Non-pigmented ciliary epithelial cell (primary cell): Measurements from ENCODE around the gene FOXL3.
"Not testable (repeated sequence)": the region's sequence is repeated elsewhere in the genome, so short reads cannot be mapped to it uniquely, and the experiment has no call there.

Experiments used
- DNase-seq: peaks from one replicate; pipeline ENCODE4 v3.0.0-alpha.2; 2010; ENCODE audit warnings: low read depth

Gene FOXL3

GRCh38 chr7:289756-290553 lies at the start of gene FOXL3:
FOXL3 (plus strand) TSS chr7:290170; CDS start chr7:290170, 0 bp downstream.
- DNase-seq: no peak

DNA sequence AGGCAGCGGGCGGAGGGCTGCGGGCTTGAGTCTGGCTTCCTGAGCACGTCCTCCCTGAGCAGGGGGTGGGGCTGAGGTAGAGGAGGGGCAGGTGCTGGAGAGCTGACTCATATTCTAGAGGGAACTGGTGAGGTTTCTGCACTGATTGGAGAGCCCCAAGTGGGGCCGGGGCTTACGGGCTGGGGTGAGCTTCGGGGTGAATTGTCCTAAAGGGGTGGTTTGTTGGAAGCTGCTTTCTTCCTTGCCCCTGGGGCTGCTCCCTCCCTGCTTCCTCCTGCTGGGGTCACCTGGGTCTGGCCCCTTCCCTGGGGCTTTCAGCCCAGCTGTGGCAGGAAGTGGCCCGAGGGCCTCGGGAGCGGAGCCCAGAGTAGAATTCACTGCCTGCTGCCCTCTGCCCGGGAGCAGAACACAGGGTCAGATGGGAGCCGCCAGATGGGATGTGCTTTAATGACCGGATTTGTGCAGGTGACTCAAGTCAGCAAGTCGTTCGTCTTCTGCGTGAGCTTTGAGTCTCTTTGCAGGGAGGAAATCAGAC lies 49.0 kb upstream of the FOXL3 start:
- no peak for DNase-seq

- DNase-seq: no peak
Observed at GRCh38 chr7:241513-241912, 48.5 kb upstream of the FOXL3 start.

DNA sequence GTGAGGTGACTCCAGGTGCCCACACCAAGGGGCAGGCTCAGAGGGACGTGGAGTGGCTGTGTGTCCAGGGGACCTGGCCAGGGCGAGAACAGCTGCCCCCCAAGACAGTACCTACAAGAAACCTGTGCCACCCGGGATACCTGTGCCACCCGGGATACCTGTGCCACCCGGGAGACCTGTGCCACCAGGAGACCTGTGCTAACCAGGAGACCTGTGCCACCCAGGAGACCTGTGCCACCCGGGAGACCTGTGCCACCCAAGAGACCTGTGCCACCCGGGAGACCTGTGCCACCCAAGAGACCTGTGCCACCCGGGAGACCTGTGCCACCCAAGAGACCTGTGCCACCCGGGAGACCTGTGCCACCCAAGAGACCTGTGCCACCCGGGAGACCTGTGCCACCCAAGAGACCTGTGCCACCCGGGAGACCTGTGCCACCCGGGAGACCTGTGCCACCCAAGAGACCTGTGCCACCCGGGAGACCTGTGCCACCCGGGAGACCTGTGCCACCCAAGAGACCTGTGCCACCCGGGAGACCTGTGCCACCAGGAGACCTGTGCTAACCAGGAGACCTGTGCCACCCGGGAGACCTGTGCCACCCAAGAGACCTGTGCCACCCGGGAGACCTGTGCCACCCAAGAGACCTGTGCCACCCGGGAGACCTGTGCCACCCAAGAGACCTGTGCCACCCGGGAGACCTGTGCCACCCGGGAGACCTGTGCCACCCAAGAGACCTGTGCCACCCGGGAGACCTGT lies 47.0 kb upstream of the FOXL3 start:
- DNase-seq: not testable (repeated sequence)

- not testable (repeated sequence) for DNase-seq
Observed at GRCh38 chr7:243580-243978, 46.4 kb upstream of the FOXL3 start.

GRCh38 chr7:244974-245373 lies 45.0 kb upstream of the FOXL3 start:
- DNase-seq: no peak

DNA sequence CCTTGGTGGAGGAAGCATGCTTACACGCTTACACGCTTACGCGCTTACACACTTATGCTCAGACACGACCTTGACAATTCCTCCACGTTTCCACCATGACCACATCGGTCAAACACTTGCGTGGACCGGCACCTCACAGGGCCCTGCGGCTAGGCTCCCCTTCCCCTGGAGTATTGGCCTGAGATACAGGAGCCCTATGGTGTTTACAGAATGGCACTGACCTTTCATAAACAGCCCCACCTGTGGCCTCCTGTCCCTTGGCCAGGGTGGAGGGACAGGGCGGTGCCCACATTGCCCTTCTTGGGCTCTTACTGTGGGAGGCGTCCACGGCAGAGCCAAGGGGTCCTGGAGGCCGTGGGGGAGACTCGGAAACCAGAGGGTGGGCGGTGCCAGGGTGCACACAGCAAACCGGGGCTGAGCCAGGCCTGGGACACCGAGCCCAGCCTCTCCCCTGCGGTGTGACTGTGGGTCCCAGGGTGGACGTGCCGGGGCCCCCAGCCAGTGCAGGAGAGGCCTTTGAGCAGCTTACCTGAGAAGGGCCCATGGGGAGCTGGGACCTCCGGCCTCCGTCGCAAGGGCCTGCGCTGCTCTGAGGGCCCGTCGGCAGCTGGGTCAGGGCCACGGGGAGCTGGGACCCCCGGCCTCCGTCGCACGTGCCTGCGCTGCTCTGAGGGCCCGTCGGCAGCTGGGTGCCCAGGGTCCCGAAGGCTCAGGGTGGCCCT lies 44.2 kb upstream of the FOXL3 start:
- no peak for DNase-seq

DNA sequence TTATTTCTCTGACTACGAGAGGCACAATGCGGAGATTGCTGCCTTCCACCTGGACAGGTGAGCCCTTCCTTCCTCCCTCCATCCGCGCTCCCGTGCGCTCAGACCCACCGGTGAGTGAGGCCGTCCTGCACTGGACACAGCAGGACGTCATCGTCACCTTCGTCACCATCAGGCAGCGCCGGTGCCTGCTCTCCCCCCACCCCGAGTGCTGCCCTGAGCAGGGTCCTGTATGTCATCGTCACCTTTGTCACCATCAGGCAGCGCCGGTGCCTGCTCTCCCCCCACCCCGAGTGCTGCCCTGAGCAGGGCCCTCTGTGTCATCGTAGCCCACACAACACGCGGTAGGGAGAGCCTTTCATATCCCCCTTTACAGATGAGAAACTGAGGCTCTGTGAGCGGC lies 43.5 kb upstream of the FOXL3 start:
- no peak for DNase-seq

- DNase-seq: no peak
Observed at GRCh38 chr7:247181-247580, 42.8 kb upstream of the FOXL3 start.

DNA sequence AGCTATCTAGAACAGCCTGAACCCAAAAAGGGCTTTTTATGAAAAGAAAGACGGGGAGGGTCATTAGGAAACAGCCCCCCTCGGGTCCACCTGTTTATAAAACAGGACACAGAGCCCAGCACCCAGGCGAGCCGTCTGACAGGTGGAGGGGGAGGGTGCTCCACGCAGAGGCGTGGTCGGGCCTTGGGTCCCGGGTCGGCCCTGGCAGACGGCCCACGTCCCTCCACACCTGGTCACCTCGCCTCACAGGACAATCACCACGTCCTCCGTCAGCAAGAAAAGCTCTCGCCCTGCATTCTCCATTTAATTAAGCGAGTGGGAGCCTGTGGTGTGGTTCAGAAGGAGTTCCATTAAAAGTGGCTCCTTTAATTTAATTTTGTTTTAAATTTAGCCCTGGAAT lies 42.3 kb upstream of the FOXL3 start:
- no peak for DNase-seq

GRCh38 chr7:248732-249435 lies 41.1 kb upstream of the FOXL3 start:
- DNase-seq: no peak

- DNase-seq: no peak
Observed at GRCh38 chr7:249989-250388, 40.0 kb upstream of the FOXL3 start.

DNA sequence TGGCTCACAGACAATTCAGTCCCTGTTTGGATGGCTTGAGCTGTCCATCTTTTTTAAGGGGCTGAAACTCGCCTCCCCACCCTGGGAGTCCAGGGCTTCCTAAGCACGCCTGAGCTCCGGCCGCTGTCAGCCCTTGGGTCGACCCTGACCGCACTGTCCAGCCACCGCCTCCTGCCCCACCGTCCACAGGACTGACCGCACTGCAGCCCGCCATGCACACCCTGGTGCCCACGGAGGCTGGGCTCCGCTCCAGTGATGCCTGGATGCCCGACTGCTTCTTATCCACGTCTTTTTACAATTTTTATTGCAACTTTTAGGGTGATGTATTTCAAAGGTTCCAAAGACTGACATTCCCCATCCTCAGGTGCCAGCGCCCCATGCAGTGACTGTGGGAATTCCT lies 39.4 kb upstream of the FOXL3 start:
- no peak for DNase-seq

DNA sequence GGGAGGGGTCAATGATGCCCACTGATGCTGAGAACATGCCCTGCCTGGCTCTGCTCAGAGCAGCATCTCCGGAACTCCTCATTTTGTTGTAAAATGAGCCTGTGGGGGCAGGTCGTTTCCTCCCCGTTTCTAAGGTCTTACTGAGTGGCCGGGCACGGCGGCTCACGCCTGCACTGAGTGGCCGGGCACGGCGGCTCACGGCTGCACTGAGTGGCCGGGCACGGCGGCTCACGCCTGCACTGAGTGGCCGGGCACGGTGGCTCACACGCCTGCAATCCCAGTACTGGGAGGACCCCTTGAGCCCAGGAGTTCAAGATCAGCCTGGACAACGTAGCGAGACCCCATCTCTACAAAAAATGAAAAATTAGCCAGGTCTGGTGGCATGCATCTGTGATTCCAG lies 39.0 kb upstream of the FOXL3 start:
- DNase-seq: no peak

DNA sequence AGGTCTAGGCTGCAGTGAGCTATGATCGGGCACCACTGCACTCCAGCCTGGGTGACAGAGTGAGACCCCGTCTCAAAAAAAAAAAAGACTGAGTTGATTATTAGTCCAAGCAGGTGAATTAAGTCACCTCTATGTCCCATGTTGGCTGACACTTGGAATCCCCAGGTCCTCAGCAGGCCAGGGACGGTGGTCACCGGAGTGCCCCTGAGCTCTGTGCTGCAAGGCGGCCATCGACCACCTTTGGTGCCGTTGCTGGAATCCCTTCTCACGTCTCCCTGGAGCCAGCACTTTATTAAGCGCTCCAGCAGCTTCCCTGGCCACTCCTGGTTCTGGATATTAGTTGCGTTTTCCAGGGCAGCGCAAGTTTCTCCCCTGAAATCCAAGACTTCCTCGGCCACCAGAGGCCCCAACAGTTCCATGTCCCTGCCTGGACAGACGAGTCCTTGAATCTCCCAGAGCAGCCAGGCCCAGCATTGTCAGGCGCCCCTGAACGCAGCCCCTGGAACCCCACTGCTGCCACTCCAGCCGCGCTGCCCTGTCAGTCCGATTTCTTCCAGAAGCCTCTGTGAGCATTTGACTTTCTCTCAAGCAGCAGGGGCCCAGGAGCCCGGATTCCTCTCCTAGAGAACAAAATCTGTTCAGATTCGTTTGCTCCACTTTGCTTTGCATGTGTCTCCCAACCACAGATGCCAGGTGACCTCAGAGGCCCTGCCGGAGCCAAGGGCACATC lies 38.4 kb upstream of the FOXL3 start:
- no peak for DNase-seq

DNA sequence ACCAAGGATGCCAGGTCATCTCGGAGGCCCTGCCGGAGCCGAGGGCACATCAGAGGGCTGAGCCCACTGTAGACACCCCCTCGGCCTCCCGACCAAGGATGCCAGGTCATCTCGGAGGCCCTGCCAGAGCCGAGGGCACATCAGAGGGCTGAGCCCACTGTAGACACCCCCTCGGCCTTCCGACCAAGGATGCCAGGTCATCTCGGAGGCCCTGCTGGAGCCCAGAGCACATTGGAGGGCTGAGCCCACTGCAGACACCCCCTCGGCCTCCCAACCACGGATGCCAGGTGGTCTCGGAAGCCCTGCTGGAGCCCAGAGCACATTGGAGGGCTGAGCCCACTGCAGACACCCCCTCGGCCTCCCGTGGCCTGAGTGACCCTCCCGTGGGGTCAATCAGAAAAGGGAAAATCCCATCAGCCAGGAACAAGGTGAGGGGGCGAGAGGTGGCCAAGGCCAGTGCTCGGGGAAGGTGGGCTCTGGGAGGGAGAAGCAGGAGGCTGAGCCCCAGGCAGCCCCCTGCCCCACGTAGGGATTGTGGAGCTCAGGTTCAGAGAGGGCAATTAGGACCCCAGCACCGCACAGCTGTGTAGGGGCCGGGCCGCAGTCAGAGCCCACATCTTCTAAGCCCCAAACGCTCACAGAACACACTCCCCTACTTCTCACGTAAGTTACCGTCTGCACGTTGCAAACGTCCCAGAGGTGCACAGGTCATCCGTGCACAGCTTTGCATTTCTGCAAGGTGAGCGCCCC lies 37.6 kb upstream of the FOXL3 start:
- no peak for DNase-seq

GRCh38 chr7:252981-253380 lies 37.0 kb upstream of the FOXL3 start:
- no peak for DNase-seq

DNA sequence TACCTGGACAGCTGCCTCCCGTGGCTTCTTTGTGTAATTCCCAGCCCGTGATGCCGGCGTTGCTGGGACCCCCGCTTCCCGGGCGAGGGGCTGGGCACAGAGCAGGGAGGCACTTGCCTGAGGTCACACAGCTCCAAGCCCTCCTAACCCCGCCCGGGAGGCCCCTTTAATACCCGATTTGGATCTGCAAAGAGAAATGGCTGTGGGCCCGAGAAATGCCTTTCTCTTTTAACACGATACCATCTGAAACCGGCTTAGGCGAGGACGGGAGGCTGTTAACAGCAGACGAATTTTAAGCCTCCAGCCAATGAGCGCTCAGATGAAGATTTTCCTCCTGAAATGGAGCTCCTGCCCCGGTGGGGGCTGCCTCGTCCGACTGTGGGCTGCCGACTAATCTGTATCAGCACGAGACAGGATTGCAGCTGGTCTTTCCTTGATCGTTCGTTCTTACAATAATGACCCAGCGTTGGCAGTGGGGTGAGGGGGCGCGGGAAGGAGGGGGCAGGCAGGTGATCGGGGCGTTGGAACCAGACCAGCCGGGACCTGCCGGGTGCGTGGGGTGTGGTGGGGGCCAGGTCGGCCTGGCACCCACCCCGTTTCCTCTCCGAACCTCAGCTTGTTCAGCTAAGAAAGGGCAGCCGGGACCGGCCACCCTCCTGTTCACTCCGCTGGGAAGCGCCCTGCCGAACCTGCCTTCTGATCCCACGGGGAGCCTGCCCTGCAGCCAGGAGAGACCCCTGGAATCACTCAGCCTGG lies 36.2 kb upstream of the FOXL3 start:
- DNase-seq: no peak

DNA sequence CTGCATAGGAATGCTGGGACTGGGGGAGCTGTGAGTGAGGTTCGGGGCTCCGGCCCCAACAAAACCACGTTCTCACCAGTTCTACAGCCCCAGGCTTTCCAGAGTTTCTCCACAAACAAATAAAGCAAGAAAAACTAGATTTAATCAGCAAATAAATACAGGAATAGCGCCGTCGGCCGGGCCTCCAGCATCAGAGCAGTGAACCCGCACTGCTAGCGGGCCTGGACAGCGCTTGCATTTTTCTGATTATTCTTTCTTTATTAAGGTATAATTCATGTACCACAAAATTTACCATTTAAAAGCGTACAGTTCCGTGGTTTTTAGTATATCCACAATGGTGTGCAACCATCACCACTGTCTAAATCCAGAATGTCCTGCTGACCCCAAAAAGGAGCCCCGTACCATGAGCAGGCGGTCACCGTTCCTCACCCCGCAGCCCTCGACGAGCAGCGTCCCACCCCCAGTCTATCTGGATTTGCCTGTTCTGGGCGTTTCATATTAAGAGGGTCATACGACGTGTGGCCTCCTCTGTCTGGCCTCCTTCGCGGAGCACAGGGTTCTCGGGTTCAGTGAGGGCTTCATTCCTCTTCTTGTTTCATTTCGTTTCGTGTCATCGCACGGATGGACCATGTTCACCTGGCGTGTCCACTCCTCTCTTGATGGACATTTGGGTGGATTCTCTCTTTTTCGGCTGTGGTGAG lies 35.5 kb upstream of the FOXL3 start:
- DNase-seq: no peak
